BJ (cell line): ENCODE results near the gene GNPTAB. TPM values are rescaled to one million over a fixed set of nuclear protein-coding genes. Genes with fewer than 3 reads are reported as not detected.

Experiments used
- CTCF ChIA-PET: fragments of 350-600 bp; formaldehyde crosslinking; extraction: SDS; loops from one replicate; lab custom pipeline; 2021; ENCODE audit warnings: antibody characterized with exemption, inconsistent platforms; lab: Yijun Ruan, JAX
- POLR2A ChIA-PET: fragments of 300-600 bp; sonication (Branson Sonifier 250); formaldehyde crosslinking; extraction: SDS; loops from one replicate; lab custom pipeline; 2021; ENCODE audit warnings: antibody characterized with exemption; lab: Charles Lee
- DNase-seq: peaks from one replicate; pipeline ENCODE4 v3.0.0-alpha.2; 2011; ENCODE audit warnings: low read depth
- H3K27me3 ChIP-seq: 2 replicates; pipeline ENCODE4 v1.6.0; 2011; ENCODE audit warnings: low read length; ENCODE audit not compliant: control insufficient read depth, insufficient read depth
- H3K36me3 ChIP-seq: 2 replicates; pipeline ENCODE4 v1.5.1; 2011; ENCODE audit warnings: low read length; ENCODE audit not compliant: control insufficient read depth, insufficient read depth
- H3K4me3 ChIP-seq: 2 replicates; pipeline ENCODE4 v1.5.1; 2011; ENCODE audit warnings: low read depth, mild to moderate bottlenecking, control low read depth, low read length
- CTCF ChIP-seq: IDR thresholded peaks from 2 replicates; pipeline ENCODE4 v1.5.1; 2011; ENCODE audit warnings: low read depth, mild to moderate bottlenecking, control low read depth, inconsistent platforms, low read length, moderate library complexity; ENCODE audit not compliant: insufficient read depth
- polyA plus RNA-seq: library from polyadenylated mRNA; depleted of rRNA; stranded (reverse); fragments of >200 nt; gene quantifications from 2 replicates; pipeline ENCODE4 v1.2.3, GENCODE V29; 2011

Gene GNPTAB
- polyA plus RNA-seq, 1 experiment = 20.5 TPM

GRCh38 chr12:101828463-101829196, 2.1 kb downstream of the GNPTAB start:
- H3K4me3 ChIP-seq = no peak overlapping the region
- no peaks in the 10 kb centered on the region for H3K27me3 ChIP-seq
- no peak for DNase-seq
- CTCF ChIA-PET = interaction anchor here (1.1 to 4.8 kb wide), 5 partner anchors 9 to 56 kb away, joined by 3 to 39 read pairs (median 21); no protein-coding TSS in a partner anchor
- POLR2A ChIA-PET = interaction anchor here (0.5 kb wide), 1 partner anchor 806 kb away, joined by 3 read pairs; no protein-coding TSS in a partner anchor
- TF ChIP-seq CTCF = no peak
- H3K36me3 ChIP-seq = no peaks in the 10 kb centered on the region

GRCh38 chr12:101826766-101827368, 3.9 kb downstream of the GNPTAB start:
- ChIA-PET CTCF (interaction anchor here (0.7 to 4.2 kb wide), 2 partner anchors 39 to 54 kb away, joined by 4 to 21 read pairs; no protein-coding TSS in a partner anchor), POLR2A (no interaction called here)
- no peak for DNase-seq

GRCh38 chr12:101824831-101825230, 5.9 kb downstream of the GNPTAB start:
- no peaks in the 10 kb centered on the region for H3K27me3 ChIP-seq
- CTCF ChIA-PET = interaction anchor here (1.2 to 1.7 kb wide), 3 partner anchors 11 to 51 kb away, joined by 3 to 9 read pairs (median 5); no protein-coding TSS in a partner anchor
- TF ChIP-seq CTCF = no peak
- no peak overlapping the region for H3K4me3 ChIP-seq
- POLR2A ChIA-PET = no interaction called here
- H3K36me3 ChIP-seq = no peaks in the 10 kb centered on the region; the same call in 1 of the 2 replicates
- DNase-seq = no peak

More at GRCh38 chr12:101826766-101827368, 3.9 kb downstream of the GNPTAB start:
- no peak overlapping the region for H3K4me3 ChIP-seq
- H3K27me3 ChIP-seq = no peaks in the 10 kb centered on the region
- TF ChIP-seq CTCF = no peak
- H3K36me3 ChIP-seq = no peaks in the 10 kb centered on the region

GRCh38 chr12:101823891-101824290, 6.9 kb downstream of the GNPTAB start:
- ChIA-PET CTCF (interaction anchor here (1.0 to 1.7 kb wide), 3 partner anchors 10 to 50 kb away, joined by 3 to 9 read pairs (median 5); no protein-coding TSS in a partner anchor), POLR2A (interaction anchor here (0.7 kb wide), 1 partner anchor 93 kb away, joined by 3 read pairs; no protein-coding TSS in a partner anchor)
- DNase-seq = no peak
- Histone ChIP-seq H3K36me3 (no peaks in the 10 kb centered on the region; the same call in 1 of the 2 replicates), H3K27me3 (no peaks in the 10 kb centered on the region), H3K4me3 (no peak overlapping the region)
- no peak for TF ChIP-seq CTCF

GRCh38 chr12:101823039-101823438, 7.7 kb downstream of the GNPTAB start:
- no peaks in the 10 kb centered on the region for H3K27me3 ChIP-seq
- no peak for DNase-seq
- TF ChIP-seq CTCF = no peak
- H3K36me3 ChIP-seq = no peaks in the 10 kb centered on the region; the same call in 1 of the 2 replicates
- CTCF ChIA-PET = interaction anchor here (1.7 kb wide), 2 partner anchors 17 to 49 kb away, joined by 5 to 9 read pairs; no protein-coding TSS in a partner anchor
- POLR2A ChIA-PET = no interaction called here
- H3K4me3 ChIP-seq = no peak overlapping the region
